GM12878 (cell line): ENCODE data around the gene TTF2. TPM values are rescaled to one million over a fixed set of nuclear protein-coding genes. Genes with fewer than 3 reads are reported as not detected.

ENCODE experiments used
- ATAC-seq: fragments of 200-7000 bp; cut with Tn5 transposase; 3 replicates; pipeline ENCODE4 v1.9.1; 2020; ENCODE audit warnings: mild to moderate bottlenecking, moderate library complexity
- BruUV-seq: library from RNA; stranded (reverse); fragments of 400-500 nt; replicated peaks from 2 replicates; lab custom pipeline; 2021; lab: Mats Ljungman, UMichigan
- CTCF ChIA-PET: fragments of 300-600 bp; sonication (Branson Sonifier 250); formaldehyde crosslinking; extraction: SDS; loops from one replicate; lab custom pipeline; 2021; ENCODE audit warnings: inconsistent platforms; lab: Yijun Ruan, JAX
- POLR2A ChIA-PET: fragments of 350-600 bp; formaldehyde crosslinking; extraction: SDS; loops from one replicate; lab custom pipeline; 2021; ENCODE audit warnings: inconsistent platforms; lab: Charles Lee
- RAD21 ChIA-PET: fragments of 300-600 bp; sonication (Branson Sonifier 250); formaldehyde crosslinking; loops from one replicate; lab custom pipeline; 2023; ENCODE audit warnings: antibody characterized with exemption; ENCODE audit not compliant: unreplicated experiment; lab: Charles Lee
- SMC1A ChIA-PET: fragments of 300-600 bp; sonication (Branson Sonifier 250); formaldehyde crosslinking; loops from one replicate; lab custom pipeline; 2023; ENCODE audit not compliant: unreplicated experiment, uncharacterized antibody; lab: Charles Lee
- DNase-seq: peaks from one replicate; pipeline ENCODE4 v3.0.0-alpha.2; 2011; ENCODE audit warnings: low read depth, low spot score
- FAIRE-seq: peaks from 3 replicates; lab custom pipeline; 2011; peaks lifted over from hg19 to GRCh38; lab: Jason Lieb, UNC
- H2AFZ ChIP-seq: 2 replicates; pipeline ENCODE4 v1.6.0; 2011; ENCODE audit warnings: low read depth, low read length, control low read depth; ENCODE audit not compliant: control insufficient read depth
- H3K27ac ChIP-seq: 2 replicates; pipeline ENCODE4 v1.5.1; 2011; ENCODE audit warnings: control low read depth; ENCODE audit not compliant: control insufficient read depth, insufficient read depth
- H3K27me3 ChIP-seq, 2 experiments: replicated peaks in 1 of 2; 2 replicates each; pipeline versions ENCODE4 v1.6.0 to v1.6.1; 2011; ENCODE audit warnings: low read length in 1 of 2; ENCODE audit not compliant: control insufficient read depth in 2 of 2, insufficient read depth in 2 of 2
- H3K36me3 ChIP-seq, 2 experiments: 2 replicates each; pipeline ENCODE4 v1.5.1; 2011; ENCODE audit warnings: low read length in 1 of 2; ENCODE audit not compliant: control insufficient read depth in 2 of 2, insufficient read depth in 2 of 2
- H3K4me1 ChIP-seq: 2 replicates; pipeline ENCODE4 v1.6.1; 2011; ENCODE audit warnings: mild to moderate bottlenecking, low read length, moderate library complexity, mixed read lengths; ENCODE audit not compliant: control insufficient read depth, insufficient read depth
- H3K4me2 ChIP-seq: 2 replicates; pipeline ENCODE4 v1.6.0; 2011; ENCODE audit warnings: control low read depth; ENCODE audit not compliant: control insufficient read depth, insufficient read depth
- H3K4me3 ChIP-seq: fragments of 200-600 bp; sonication (generic); 2 replicates; pipeline ENCODE4 v1.5.1; 2016
- H3K79me2 ChIP-seq: 2 replicates; pipeline ENCODE4 v1.6.0; 2011; ENCODE audit warnings: low read length; ENCODE audit not compliant: control insufficient read depth, insufficient read depth
- H3K9ac ChIP-seq: 2 replicates; pipeline ENCODE4 v1.8.0; 2011; ENCODE audit warnings: low read length, control low read depth, mixed read lengths; ENCODE audit not compliant: control insufficient read depth, insufficient read depth
- H3K9me3 ChIP-seq: replicated peaks from 3 replicates; pipeline ENCODE4 v1.5.1; 2011; ENCODE audit warnings: mild to moderate bottlenecking, low read length; ENCODE audit not compliant: control insufficient read depth, insufficient read depth
- H4K20me1 ChIP-seq: 2 replicates; pipeline ENCODE4 v1.6.0; 2011; ENCODE audit not compliant: control insufficient read depth, insufficient read depth
- CEBPB ChIP-seq, 2 experiments: fragments of 150-350 bp in 1 of 2; IDR thresholded peaks; 2 replicates each; pipeline ENCODE4 v1.6.1; 2012 to 2014; ENCODE audit warnings: low read depth in 2 of 2, low read length in 2 of 2, borderline replicate concordance in 1 of 2, inconsistent platforms in 1 of 2
- CHD1 ChIP-seq: IDR thresholded peaks from 2 replicates; pipeline ENCODE4 v1.6.1; 2012; ENCODE audit warnings: low read depth, low read length, improper control_type of control experiment
- FOXM1 ChIP-seq: IDR thresholded peaks from 2 replicates; pipeline ENCODE4 v1.6.1; 2012; ENCODE audit warnings: low read depth, mild to moderate bottlenecking, inconsistent platforms, low read length, moderate library complexity
- GABPA ChIP-seq: IDR thresholded peaks from 2 replicates; pipeline ENCODE4 v1.6.1; 2014; ENCODE audit warnings: antibody characterized with exemption, low read depth, mild to moderate bottlenecking, inconsistent platforms
- KDM1A ChIP-seq: fragments of 200-600 bp; sonication (generic); IDR thresholded peaks from 2 replicates; pipeline ENCODE4 v1.6.1; 2016; ENCODE audit warnings: borderline replicate concordance
- LARP7 ChIP-seq: fragments of 450-650 bp; IDR thresholded peaks from 2 replicates; pipeline ENCODE4 v1.6.1; 2017; ENCODE audit warnings: mild to moderate bottlenecking
- MYC ChIP-seq: IDR thresholded peaks from 2 replicates; pipeline ENCODE4 v1.6.1; 2011; ENCODE audit warnings: mild to moderate bottlenecking, low read length, moderate library complexity, inconsistent platforms; ENCODE audit not compliant: insufficient read depth, insufficient replicate concordance, insufficient read length, severe bottlenecking
- NFIC ChIP-seq: IDR thresholded peaks from 2 replicates; pipeline ENCODE4 v1.6.1; 2012; ENCODE audit warnings: low read depth, mild to moderate bottlenecking, inconsistent platforms, low read length, moderate library complexity
- NFXL1 ChIP-seq: fragments of 450-650 bp; IDR thresholded peaks from 2 replicates; pipeline ENCODE4 v1.6.1; 2017; ENCODE audit warnings: antibody characterized with exemption, mild to moderate bottlenecking, borderline replicate concordance
- POLR2A ChIP-seq: IDR thresholded peaks from 2 replicates; pipeline ENCODE4 v1.6.1; 2011; ENCODE audit warnings: low read depth, mild to moderate bottlenecking, low read length
- POLR2AphosphoS2 ChIP-seq: IDR thresholded peaks from 2 replicates; pipeline ENCODE4 v1.6.1; 2011; ENCODE audit warnings: low read depth, mild to moderate bottlenecking, low read length, improper control_type of control experiment, moderate library complexity
- RBBP5 ChIP-seq: fragments of 200-600 bp; sonication (generic); conservative IDR thresholded peaks from 2 replicates; pipeline ENCODE4 v1.6.1; 2016
- STAT1 ChIP-seq: fragments of 450-650 bp; conservative IDR thresholded peaks from 2 replicates; pipeline ENCODE4 v1.6.1; 2014; ENCODE audit warnings: antibody characterized with exemption, mild to moderate bottlenecking
- ZNF24 ChIP-seq: fragments of 450-650 bp; IDR thresholded peaks from 2 replicates; pipeline ENCODE4 v1.6.1; 2017; ENCODE audit warnings: antibody characterized with exemption, mild to moderate bottlenecking
- ZZZ3 ChIP-seq: IDR thresholded peaks from 2 replicates; pipeline ENCODE4 v1.6.1; 2011; ENCODE audit warnings: low read depth; ENCODE audit not compliant: control insufficient read depth, insufficient read length
- WGBS: methylation state at CpG from one replicate; pipeline ENCODE4 v1.1.6; 2016; ENCODE audit warnings: low lambda C conversion rate; ENCODE audit not compliant: insufficient replicate concordance, insufficient coverage; ENCODE audit errors: missing lambda C conversion rate; 5-methylcytosine and 5-hydroxymethylcytosine counted together
- in situ Hi-C: fragments of 300-500 bp; cut with MboI; formaldehyde crosslinking; loops from 9 replicates; pipeline ENCODE4 v1.14.3; 2018; ENCODE audit warnings: mixed read lengths
- intact Hi-C: fragments of 100-400 bp; cut with micrococcal nuclease; formaldehyde crosslinking; loops from one replicate; pipeline ENCODE4 v1.14.2; 2022; ENCODE audit not compliant: unreplicated experiment
- polyA plus RNA-seq, 11 experiments: library from polyadenylated mRNA; depleted of rRNA in 4 of 11; unstranded in 6 of 11; stranded (reverse) in 5 of 11; fragments of >200 nt; fragmentation: Nextera tagmentation in 4 of 11; fragmentation: Illumina TruSeq in 1 of 11; extraction: Ambion mirVana in 4 of 11; extraction: Trizol in 1 of 11; gene quantifications; 1 replicate in 1 of 11; 2 replicates in 10 of 11; pipeline versions ENCODE4 v1.2.1 to v1.2.3, GENCODE V29; 2011 to 2016; ENCODE audit warnings: inconsistent platforms in 2 of 11, missing spikeins in 2 of 11, low read depth in 1 of 11
- total RNA-seq, 4 experiments: library from RNA; depleted of rRNA in 3 of 4; stranded (reverse); fragments of >200 nt in 3 of 4; fragmentation: Illumina TruSeq in 1 of 4; extraction: Trizol in 1 of 4; gene quantifications; 2 replicates each; pipeline versions ENCODE4 v1.2.1 to v1.2.3, GENCODE V29; 2013 to 2021
- TF ChIP-seq, protein P1 (sequence below): IDR thresholded peaks from 2 replicates; pipeline ENCODE4 v1.6.1; 2012; ENCODE audit warnings: mild to moderate bottlenecking, low read depth, low read length

The TTF2 gene
- total and polyA plus RNA-seq, 10 of the 15 experiments (the other 5 are each of a cell fraction or from before 2014, with no cell fraction given) = 17.7 to 134 (median 78.2) TPM

DNA sequence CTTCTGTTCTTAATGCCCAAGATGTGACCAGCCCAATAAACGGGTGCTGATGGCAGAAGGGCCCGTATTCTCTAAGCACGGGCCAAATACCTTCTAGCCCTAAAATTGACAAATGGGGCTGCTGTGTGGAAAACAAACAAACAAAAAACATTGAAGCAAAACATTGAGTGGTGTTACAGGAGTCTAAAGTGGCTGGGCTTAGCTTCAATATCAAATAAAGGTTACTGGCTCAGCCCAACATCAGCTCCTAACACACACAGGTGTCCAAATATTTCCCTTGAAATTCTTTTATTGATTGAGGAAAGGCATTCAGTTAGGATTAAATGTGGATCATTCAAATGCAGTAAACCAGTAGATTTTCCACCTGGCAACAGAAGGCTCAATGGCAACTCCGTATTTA, 13.3 kb upstream of the TTF2 start:
- CTCF ChIA-PET = interaction anchor here (1.4 to 1.8 kb wide), 3 partner anchors 21 to 322 kb away, joined by 4 to 8 read pairs (median 5); no protein-coding TSS in a partner anchor

More for the DNA sequence above, 13.3 kb upstream of the TTF2 start:
- no peak for DNase-seq
- no peaks in the 10 kb centered on the region for H4K20me1 ChIP-seq
- no peaks in the 10 kb centered on the region for H3K27me3 ChIP-seq
- H3K36me3 ChIP-seq = no peaks in the 10 kb centered on the region
- H3K4me3 ChIP-seq = no peak overlapping the region
- H2AFZ ChIP-seq = no peak overlapping the region
- FAIRE-seq = no peak
- SMC1A ChIA-PET = interaction anchor here (0.7 to 1.4 kb wide), 6 partner anchors 14 to 170 kb away, joined by 3 read pairs; no protein-coding TSS in a partner anchor
- 0 out of 2 replicates have a peak, but pooled peaks cover 4% of the 10 kb centered on the region for H3K4me1 ChIP-seq
- H3K9me3 ChIP-seq = no peaks in the 10 kb centered on the region
- no peaks in the 10 kb centered on the region for H3K79me2 ChIP-seq
- no peak for TF ChIP-seq MYC
- no peak for TF ChIP-seq POLR2A
- no peak for TF ChIP-seq RBBP5
- TF ChIP-seq ZNF24 = no peak
- no peak for TF ChIP-seq POLR2AphosphoS2
- no peak for TF ChIP-seq ZZZ3
- no peak for TF ChIP-seq GABPA
- TF ChIP-seq, protein P1, sequence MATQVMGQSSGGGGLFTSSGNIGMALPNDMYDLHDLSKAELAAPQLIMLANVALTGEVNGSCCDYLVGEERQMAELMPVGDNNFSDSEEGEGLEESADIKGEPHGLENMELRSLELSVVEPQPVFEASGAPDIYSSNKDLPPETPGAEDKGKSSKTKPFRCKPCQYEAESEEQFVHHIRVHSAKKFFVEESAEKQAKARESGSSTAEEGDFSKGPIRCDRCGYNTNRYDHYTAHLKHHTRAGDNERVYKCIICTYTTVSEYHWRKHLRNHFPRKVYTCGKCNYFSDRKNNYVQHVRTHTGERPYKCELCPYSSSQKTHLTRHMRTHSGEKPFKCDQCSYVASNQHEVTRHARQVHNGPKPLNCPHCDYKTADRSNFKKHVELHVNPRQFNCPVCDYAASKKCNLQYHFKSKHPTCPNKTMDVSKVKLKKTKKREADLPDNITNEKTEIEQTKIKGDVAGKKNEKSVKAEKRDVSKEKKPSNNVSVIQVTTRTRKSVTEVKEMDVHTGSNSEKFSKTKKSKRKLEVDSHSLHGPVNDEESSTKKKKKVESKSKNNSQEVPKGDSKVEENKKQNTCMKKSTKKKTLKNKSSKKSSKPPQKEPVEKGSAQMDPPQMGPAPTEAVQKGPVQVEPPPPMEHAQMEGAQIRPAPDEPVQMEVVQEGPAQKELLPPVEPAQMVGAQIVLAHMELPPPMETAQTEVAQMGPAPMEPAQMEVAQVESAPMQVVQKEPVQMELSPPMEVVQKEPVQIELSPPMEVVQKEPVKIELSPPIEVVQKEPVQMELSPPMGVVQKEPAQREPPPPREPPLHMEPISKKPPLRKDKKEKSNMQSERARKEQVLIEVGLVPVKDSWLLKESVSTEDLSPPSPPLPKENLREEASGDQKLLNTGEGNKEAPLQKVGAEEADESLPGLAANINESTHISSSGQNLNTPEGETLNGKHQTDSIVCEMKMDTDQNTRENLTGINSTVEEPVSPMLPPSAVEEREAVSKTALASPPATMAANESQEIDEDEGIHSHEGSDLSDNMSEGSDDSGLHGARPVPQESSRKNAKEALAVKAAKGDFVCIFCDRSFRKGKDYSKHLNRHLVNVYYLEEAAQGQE = no peak
- no peak for TF ChIP-seq CHD1
- TF ChIP-seq STAT1 = no peak
- TF ChIP-seq LARP7 = no peak
- TF ChIP-seq KDM1A = no peak
- TF ChIP-seq NFIC = no peak
- no peak for TF ChIP-seq CEBPB (IDR thresholded peaks at IDR 0.05; ENCODE audit: borderline replicate concordance in 1 of 2, low read depth in 2 of 2, low read length in 2 of 2)
- TF ChIP-seq FOXM1 = no peak
- no peak for TF ChIP-seq NFXL1
- H3K9ac ChIP-seq = no peak overlapping the region
- H3K4me2 ChIP-seq = no peak overlapping the region
- no TSS peak for BruUV-seq
- intact Hi-C loops = no loop called here
- WGBS = 100% methylated on average over 4 of the region's 4 CpGs
- RAD21 ChIA-PET = no interaction called here
- POLR2A ChIA-PET = no interaction called here
- no peak overlapping the region for H3K27ac ChIP-seq
- in situ Hi-C loops = no loop called here
- no peak for ATAC-seq
